KBM-7 (cell line): Measurements from ENCODE around the gene FOLR1.
"Not testable (repeated sequence)": the region's sequence is repeated elsewhere in the genome, so short reads cannot be mapped to it uniquely, and the experiment has no call there.

ENCODE experiments used
- DNase-seq: peaks from one replicate; pipeline ENCODE4 v3.0.0-alpha.2; 2015
- in situ Hi-C: fragments of 300-500 bp; cut with MboI; formaldehyde crosslinking; loops from 2 replicates; pipeline ENCODE4 v1.14.3; 2020; ENCODE audit warnings: low sequenced_read_pairs, low pct_unique_long_range_greater_than_20kb, mixed read lengths

The FOLR1 gene

DNA sequence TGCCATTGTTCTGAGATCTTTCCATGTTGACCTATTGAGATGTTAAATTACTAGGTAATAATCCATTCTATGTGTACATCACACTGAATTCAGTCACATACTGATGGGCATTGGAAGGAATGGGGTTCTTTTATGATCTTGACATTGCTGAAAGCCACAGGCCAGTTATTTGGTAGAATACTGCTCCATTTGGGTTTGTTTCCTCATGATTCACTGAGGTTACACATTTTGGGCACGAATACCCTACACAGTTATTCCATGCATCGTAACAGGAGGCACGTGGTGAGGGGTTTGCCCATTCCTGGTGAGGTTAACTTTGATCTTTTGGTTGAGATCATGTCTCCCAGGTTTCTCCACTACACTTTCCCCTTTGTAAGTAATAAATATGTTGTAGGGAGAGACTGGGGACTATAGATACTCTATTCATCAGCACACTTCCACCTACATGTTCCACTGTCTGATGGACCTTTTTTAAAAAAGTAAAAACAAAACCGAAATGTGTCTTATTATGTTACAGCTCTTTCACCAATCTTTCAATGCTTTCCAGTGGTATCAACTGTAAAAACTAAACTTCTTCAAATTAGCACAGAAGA is 12.0 kb upstream of the FOLR1 start:
- in situ Hi-C loops, result no loop called here
- no peak for DNase-seq

DNA sequence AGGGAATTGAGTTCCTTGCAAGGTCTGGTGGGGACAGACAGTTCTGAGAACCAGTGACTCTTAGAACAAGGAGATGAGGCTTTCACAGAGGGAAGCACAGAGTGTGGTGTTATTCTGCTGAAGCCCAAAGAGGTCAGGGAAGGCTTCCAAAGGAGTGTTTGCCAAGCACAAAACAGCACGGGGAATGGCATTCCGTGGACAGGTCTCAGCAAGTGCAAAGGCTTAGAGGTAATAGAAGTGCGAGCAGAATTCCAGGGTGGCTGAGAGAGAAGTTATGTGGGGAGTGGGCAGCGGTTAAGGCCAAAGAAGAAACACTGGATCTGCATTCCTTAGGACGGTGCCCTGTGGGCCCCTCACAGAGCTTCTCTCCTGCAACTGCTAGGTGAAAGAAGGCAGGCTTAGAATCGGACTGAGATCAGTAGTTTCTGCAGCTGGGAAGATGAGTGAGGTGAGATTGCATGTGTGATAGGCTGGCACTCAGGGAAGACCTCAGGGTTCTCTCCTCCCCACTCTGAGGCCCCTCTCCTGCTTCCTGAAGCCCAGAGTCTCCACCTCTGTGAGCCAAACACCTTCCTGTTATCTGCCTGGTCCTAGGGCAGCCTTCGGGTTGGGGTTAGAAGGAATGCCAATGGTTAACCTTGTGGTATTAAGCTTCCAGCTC is 10.9 kb upstream of the FOLR1 start:
- in situ Hi-C loops, DNase-seq: not testable (repeated sequence)

DNA sequence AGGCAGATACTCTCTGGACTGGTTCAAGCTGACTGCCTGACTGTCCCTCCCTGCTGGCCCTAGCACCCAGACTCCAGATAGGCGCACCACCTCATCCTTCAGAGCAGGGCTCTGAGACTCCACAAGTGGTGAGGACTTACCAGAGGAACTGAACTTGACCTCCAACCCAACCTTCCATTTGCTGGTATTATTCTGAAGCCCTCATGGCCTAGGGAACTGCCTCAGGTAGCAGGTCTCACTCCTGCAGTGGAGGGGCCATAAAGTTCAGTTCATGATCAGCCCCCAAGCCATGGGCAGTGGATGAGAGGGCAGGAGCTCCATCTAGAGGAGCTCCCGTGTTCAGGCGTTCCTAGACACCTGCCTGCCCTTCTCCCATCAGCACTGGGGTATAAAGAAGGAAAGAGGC is 10.4 kb upstream of the FOLR1 start:
- peak; percentile 33 for DNase-seq
- in situ Hi-C loops, result not testable (repeated sequence)

DNA sequence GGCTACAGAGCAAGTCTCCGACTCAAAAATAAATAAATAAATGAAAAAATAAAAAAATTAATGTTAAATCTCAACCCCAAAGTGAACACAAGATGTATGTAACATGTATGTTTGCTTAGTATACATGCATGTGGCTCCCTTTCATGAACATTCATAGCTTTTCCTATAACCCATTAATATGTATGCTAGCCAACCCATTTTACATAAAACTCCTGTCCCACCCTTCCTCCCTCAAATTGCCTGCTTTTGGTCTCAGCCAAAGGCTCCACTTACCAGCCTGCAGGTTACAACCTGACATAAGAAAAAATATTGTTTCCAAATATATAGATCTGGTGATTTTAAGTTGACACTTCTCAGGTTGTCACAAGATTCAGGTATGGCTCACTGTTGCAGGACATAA is 3.7 kb upstream of the FOLR1 start:
- no peak for DNase-seq
- in situ Hi-C loops, result no loop called here

DNA sequence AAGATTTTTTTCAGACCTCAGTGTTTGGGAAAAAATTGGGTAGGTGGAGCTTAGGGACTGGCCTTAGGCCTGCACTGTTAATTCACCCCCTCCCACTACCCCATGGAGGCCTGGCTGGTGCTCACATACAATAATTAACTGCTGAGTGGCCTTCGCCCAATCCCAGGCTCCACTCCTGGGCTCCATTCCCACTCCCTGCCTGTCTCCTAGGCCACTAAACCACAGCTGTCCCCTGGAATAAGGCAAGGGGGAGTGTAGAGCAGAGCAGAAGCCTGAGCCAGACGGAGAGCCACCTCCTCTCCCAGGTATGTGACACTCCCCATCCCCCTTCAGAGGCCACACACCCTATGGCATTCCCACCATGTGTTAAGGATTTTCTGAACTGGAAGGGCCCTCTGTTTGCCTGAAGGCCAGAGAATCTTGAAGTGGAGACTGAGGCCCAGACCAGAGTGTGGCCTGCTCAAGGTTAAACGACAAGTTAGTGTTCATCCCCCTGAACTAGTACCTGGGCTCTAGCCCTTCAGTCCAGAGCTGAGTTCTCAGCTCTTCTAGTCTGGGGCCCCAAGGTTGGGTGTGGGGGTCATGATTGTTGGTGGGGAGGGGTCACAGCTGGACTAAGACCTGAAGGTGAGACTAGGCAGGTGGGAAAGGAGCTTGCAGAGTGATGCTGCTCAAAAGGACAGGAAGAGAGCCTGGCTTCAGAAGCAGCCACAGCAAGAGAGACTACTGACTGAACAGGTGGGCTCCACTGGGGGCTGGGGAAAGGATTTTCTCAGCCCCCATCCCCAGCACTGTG is 2.3 kb upstream of the FOLR1 start:
- no peak for DNase-seq
- in situ Hi-C loops, result no loop called here

DNA sequence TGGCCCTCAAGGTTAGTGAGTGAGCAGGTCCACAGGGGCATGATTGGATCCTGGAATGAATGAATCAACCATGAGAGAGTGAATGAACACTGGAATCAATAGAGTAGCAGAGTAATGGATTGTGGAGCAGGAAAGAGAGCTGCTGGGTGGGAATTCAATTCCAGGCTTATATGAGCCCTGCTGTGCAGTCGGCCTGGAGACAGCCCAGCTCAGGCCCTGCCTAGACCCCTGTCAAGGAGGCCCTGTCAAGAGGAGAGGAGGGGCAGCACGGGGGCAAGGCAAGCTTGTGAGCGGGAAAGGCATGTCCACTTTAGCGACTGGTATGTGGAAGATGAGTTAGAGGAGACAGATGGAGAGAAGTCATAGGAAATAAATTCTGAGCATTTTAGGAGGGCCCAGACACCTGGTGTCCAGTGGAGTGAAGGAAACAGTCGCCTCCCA is 1.3 kb upstream of the FOLR1 start:
- DNase-seq, result no peak
- in situ Hi-C loops, result no loop called here

DNA sequence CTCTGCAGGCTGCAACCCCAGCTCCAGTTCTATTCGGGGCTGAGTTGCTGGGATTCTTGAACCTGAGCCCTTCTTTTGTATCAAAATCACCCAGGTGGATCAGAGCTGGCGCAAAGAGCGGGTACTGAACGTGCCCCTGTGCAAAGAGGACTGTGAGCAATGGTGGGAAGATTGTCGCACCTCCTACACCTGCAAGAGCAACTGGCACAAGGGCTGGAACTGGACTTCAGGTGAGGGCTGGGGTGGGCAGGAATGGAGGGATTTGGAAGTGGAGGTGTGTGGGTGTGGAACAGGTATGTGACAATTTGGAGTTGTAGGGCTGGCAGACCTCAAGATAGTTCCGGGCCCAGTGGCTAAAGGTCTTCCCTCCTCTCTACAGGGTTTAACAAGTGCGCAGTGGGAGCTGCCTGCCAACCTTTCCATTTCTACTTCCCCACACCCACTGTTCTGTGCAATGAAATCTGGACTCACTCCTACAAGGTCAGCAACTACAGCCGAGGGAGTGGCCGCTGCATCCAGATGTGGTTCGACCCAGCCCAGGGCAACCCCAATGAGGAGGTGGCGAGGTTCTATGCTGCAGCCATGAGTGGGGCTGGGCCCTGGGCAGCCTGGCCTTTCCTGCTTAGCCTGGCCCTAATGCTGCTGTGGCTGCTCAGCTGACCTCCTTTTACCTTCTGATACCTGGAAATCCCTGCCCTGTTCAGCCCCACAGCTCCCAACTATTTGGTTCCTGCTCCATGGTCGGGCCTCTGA is 3.8 kb downstream of the FOLR1 start:
- in situ Hi-C loops, result no loop called here
- DNase-seq, result no peak

DNA sequence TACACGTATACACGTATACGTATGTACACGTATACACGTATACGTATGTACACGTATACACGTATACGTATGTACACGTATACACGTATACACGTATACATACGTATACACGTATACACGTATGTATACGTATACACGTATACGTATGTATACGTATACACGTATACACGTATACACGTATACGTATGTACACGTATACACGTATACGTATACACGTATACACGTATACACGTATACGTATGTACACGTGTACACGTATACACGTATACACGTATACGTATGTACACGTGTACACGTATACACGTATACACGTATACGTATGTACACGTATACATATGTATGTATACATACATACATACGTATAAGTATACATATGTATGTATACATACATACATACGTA is 9.5 kb downstream of the FOLR1 start:
- DNase-seq, in situ Hi-C loops: not testable (repeated sequence)

DNA sequence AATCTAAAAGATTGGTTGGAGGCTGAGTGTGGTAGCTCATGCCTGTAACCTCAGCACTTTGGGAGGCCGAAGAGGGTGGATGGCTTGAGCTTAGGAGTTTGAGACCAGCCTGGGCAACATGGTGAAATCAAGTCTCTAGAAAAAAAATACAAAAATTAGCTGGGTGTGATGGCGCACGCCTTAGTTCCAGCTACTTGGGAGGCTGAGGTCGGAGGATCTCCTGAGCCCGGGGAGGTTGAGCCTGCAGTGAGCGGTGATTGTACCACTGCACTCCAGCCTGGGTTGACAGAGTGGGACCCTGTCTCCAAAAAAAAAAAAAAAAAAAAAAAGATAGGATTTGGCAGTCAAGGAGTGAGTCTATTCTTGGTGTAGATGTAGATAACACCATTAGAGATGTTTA is 10.6 kb downstream of the FOLR1 start:
- in situ Hi-C loops, result no loop called here
- no peak for DNase-seq

DNA sequence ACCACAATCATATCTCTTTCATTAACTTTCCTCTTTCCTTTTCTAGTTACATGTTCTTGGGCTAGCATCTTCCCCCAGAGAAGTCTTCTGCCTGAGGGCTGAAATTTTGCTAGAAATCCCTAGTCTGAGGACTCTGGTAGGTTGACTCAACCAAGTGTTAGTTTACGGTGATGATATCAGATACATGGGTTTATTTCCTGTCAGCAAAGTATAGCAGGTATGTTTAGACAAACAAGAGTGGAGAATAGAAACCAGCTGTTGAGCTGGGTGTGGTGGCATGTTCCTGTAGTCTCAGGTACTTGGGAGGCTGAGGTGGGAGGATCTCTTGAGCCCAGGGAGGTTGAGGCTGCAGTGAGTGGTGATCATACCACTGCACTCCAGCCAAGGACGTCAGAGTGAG is 11.2 kb downstream of the FOLR1 start:
- in situ Hi-C loops, result no loop called here
- no peak for DNase-seq

DNA sequence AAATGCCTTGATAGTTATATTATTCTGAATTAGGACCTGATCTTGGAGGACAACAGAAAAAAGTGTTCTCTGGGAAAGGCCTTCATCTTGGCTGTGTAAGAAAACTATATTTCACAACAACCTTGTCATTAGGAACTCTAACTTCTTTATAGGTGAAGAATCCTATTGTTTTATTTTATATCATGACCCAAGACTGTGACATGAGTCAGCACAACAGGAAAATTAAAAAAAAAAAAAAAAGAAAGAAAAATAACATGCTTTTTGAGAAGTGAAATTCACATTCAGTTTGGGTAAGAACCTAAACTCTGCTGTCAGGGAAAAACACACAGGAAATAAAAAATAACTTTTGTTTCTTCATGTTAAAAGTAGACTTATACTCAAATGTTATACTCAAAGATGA is 12.9 kb downstream of the FOLR1 start:
- in situ Hi-C loops, result no loop called here

DNA sequence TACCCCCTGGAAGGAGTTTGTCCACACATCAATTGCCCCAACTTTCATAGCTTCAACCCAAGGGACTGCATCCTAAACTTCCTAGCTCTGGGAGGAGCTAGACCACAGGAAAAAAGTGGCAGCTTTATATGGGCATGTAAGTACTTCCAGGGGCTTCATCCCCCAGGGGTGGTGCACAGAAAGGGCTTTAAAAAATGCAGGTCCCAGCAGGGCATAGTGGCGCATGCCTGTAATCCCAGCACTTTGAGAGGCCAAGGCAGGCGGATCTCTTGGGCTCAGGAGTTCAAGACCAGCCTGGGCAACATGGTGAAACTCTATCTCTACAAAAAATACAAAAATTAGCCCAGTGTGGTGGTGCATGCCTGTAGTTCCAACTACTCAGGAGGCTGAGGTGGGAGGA is 14.9 kb downstream of the FOLR1 start:
- DNase-seq, in situ Hi-C loops: not testable (repeated sequence)

More for the DNA sequence above, 12.9 kb downstream of the FOLR1 start:
- no peak for DNase-seq

DNA sequence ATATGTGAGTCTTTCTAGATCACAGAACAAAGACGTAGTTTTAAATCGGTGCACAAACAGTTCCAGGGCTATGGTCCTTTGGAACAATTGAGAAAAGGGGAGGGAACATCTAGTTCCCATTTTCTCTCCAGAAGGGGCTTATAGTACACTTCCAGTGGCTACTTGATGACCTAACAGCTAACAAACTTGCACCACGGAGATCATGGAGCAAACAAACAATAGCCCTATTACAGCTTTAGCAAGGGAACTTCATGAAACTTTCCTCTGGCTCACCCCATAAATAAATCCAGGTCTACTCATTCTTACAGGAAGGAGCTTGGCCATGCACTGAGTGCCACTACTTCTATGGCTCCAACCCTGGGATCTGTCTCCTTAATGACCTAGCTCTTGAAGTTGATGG is 16.3 kb downstream of the FOLR1 start:
- no peak for DNase-seq
- in situ Hi-C loops, result no loop called here

DNA sequence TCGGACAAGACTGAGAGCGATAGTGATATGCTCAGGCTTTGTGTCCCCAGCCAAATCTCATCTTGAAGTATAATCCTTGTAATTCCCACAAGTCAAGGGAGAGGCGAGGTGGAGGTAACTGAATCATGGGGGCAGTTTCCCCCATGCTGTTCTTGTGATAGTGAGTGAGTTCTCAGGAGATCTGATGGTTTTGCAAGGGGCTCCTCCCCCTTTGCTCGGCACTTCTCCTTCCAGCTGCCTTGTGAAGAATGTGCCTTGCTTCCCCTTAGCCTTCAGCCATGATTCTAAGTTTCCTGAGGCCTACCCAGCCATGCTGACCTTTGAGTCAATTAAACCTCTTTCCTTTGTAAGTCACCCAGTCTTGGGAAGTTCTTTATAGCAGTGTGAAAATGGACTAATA is 17.2 kb downstream of the FOLR1 start:
- in situ Hi-C loops, result no loop called here

DNA sequence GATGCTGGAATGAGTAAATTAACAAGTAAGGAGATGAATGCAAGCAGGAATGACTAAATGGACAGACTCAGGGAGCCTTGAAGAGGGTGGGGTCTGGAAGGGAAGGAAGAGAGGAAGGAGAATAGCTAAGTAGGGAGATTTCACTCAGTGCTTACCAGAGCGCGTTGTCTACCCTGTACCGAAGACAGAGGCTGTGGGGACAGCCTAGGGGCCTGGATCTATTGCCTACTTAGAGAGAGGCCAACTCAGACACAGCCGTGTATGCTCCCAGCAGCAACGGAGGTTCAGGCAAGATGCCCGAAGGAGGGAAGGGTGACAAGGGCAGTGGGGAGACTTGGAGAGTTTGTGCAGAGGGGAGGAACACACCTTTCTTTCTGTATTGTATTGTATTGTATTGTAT is 24.7 kb downstream of the FOLR1 start, which contains the start of gene FOLR2:
Gene FOLR2 (plus strand): TSS at position 157 of the 400 bp plus-strand sequence. CDS start 1,791 bp downstream, outside the sequence.
- in situ Hi-C loops, result no loop called here
- DNase-seq, result no peak

More for the DNA sequence above, 17.2 kb downstream of the FOLR1 start:
- peak; percentile 40 for DNase-seq

DNA sequence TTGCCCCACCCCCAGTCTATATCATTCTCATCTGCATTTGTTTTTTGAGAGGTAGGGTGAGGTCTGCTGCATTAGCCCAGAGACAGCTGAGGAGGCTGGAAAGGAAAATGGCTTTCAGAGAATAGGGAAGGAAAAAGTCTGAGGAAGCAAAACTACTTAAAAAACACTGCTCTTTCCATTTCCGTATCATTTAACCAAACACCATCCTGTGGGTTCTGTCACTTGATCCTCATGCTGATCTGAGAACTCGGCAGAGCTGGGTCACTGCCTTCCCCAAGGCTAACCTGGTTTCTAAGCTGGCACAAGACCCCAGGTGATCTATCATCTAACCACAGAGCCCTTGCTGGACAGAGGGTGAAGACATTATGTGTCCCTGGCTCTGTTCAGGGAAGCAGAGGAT is 25.9 kb downstream of the FOLR1 start:
- DNase-seq, result peak; percentile 78
- in situ Hi-C loops, result no loop called here

DNA sequence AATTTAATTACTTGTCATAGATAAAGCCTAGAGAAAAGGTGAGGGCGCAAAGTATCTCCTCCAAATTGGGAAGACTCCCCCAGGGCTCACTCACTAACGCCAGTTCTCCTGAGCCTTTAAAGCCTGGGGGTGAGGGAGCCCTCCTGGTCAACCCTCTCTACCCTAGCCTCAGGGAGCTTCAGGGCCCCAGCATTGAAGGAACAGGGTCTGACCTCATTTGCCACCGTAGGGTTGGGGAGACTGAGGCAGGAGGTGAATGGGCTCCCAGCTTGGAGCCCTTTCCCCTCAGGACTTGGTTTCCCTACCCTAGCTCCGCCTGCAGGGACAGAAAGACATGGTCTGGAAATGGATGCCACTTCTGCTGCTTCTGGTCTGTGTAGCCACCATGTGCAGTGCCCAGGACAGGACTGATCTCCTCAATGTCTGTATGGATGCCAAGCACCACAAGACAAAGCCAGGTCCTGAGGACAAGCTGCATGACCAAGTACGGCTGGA is 26.4 kb downstream of the FOLR1 start:
- no peak for DNase-seq
- in situ Hi-C loops, result no loop called here

DNA sequence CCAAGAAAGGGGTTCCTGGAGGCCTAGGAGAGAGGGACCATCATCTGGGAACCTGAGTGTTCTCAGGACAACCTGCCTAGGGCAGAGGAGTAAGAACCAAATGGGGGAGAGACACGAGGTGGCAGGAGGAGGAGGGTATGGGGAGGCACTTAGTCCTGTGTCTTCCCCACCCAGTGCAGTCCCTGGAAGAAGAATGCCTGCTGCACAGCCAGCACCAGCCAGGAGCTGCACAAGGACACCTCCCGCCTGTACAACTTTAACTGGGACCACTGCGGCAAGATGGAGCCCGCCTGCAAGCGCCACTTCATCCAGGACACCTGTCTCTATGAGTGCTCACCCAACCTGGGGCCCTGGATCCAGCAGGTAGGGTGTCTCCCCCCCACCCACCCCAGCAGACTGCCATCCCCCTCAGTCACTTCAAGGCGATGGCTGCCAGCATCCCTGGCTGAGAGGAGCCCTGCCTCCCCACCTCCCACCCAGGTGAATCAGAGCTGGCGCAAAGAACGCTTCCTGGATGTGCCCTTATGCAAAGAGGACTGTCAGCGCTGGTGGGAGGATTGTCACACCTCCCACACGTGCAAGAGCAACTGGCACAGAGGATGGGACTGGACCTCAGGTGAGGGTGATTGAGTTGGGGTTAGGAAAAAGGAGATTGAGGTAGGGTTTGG is 28.9 kb downstream of the FOLR1 start:
- in situ Hi-C loops, result no loop called here
- no peak for DNase-seq
